H1 (cell line): ENCODE results near the gene ABCD4. TPM values are rescaled to one million over a fixed set of nuclear protein-coding genes. Genes with fewer than 3 reads are reported as not detected.

Source experiments
- CTCF ChIA-PET: fragments of 300-600 bp; sonication (Branson Sonifier 250); formaldehyde crosslinking; loops from one replicate; lab custom pipeline; 2021; ENCODE audit not compliant: partially characterized antibody; lab: Charles Lee
- POLR2A ChIA-PET: fragments of 300-600 bp; sonication (Branson Sonifier 250); formaldehyde crosslinking; loops from one replicate; lab custom pipeline; 2021; ENCODE audit warnings: inconsistent platforms; ENCODE audit not compliant: partially characterized antibody; lab: Charles Lee
- DNase-seq, 2 experiments: peaks; one replicate each; pipeline versions ENCODE4 v3.0.0 to v3.0.0-alpha.2; 2010 to 2022; ENCODE audit warnings: low spot score in 2 of 2, low read depth in 1 of 2, mixed read lengths in 1 of 2
- FAIRE-seq: peaks from 2 replicates; lab custom pipeline; 2011; peaks lifted over from hg19 to GRCh38; lab: Jason Lieb, UNC
- H2AFZ ChIP-seq: 2 replicates; pipeline ENCODE4 v1.8.1; 2012; ENCODE audit warnings: low read length, inconsistent platforms
- H2AK5ac ChIP-seq: 2 replicates; pipeline ENCODE4 v1.6.1; 2013; ENCODE audit warnings: low read depth, low read length
- H2BK120ac ChIP-seq: replicated peaks from 2 replicates; pipeline ENCODE3; 2013; ENCODE audit warnings: low read depth, low read length, inconsistent platforms
- H2BK12ac ChIP-seq: 2 replicates; pipeline ENCODE4 v1.6.1; 2013; ENCODE audit warnings: low read depth, low read length
- H2BK15ac ChIP-seq: 2 replicates; pipeline ENCODE4 v1.6.1; 2013; ENCODE audit warnings: low read length
- H2BK20ac ChIP-seq: 2 replicates; pipeline ENCODE4 v1.6.1; 2013; ENCODE audit warnings: low read length
- H2BK5ac ChIP-seq: 2 replicates; pipeline ENCODE4 v1.6.1; 2013; ENCODE audit warnings: low read depth, low read length
- H3K14ac ChIP-seq: 2 replicates; pipeline ENCODE4 v1.6.1; 2013; ENCODE audit warnings: inconsistent platforms; ENCODE audit not compliant: insufficient read length
- H3K18ac ChIP-seq: 2 replicates; pipeline ENCODE4 v1.6.1; 2013; ENCODE audit warnings: low read length; ENCODE audit errors: extremely low read depth
- H3K23ac ChIP-seq: 2 replicates; pipeline ENCODE4 v1.6.1; 2013; ENCODE audit warnings: inconsistent platforms; ENCODE audit not compliant: insufficient read length
- H3K23me2 ChIP-seq: 2 replicates; pipeline ENCODE4 v1.6.1; 2013; ENCODE audit warnings: low read depth, low read length
- H3K27ac ChIP-seq: 2 replicates; pipeline ENCODE4 v1.6.1; 2011; ENCODE audit warnings: low read depth, low read length, inconsistent platforms
- H3K27me3 ChIP-seq, 4 experiments: replicated peaks in 1 of 4; 1 replicate in 1 of 4; 2 replicates in 3 of 4; pipeline versions ENCODE4 v1.6.1 to v1.8.1; 2011 to 2013; ENCODE audit warnings: low read length in 3 of 4, mild to moderate bottlenecking in 3 of 4, inconsistent platforms in 2 of 4, mixed read lengths in 2 of 4, moderate library complexity in 1 of 4; ENCODE audit not compliant: control insufficient read depth in 3 of 4, insufficient read depth in 3 of 4; ENCODE audit errors: extremely low read depth in 1 of 4
- H3K36me3 ChIP-seq, 4 experiments: 2 replicates each; pipeline versions ENCODE4 v1.6.1 to v1.8.1; 2011 to 2013; ENCODE audit warnings: mild to moderate bottlenecking in 4 of 4, low read length in 3 of 4, moderate library complexity in 2 of 4, control low read depth in 1 of 4, inconsistent platforms in 1 of 4; ENCODE audit not compliant: insufficient read depth in 4 of 4, control insufficient read depth in 2 of 4
- H3K4ac ChIP-seq: replicated peaks from 2 replicates; pipeline ENCODE3; 2013; ENCODE audit warnings: low read length, low read depth, mixed read lengths, inconsistent platforms; ENCODE audit not compliant: insufficient read length
- H3K4me1 ChIP-seq, 4 experiments: replicated peaks in 1 of 4; 1 replicate in 1 of 4; 2 replicates in 3 of 4; pipeline versions ENCODE4 v1.6.1 to v1.8.1; 2011 to 2013; ENCODE audit warnings: low read length in 3 of 4, inconsistent platforms in 2 of 4, mixed read lengths in 1 of 4; ENCODE audit not compliant: insufficient read depth in 4 of 4, control insufficient read depth in 3 of 4
- H3K4me2 ChIP-seq, 2 experiments: 2 replicates each; pipeline versions ENCODE4 v1.6.1 to v1.8.1; 2011 to 2013; ENCODE audit warnings: low read depth in 2 of 2, low read length in 2 of 2, control low read depth in 1 of 2, inconsistent platforms in 1 of 2, mild to moderate bottlenecking in 1 of 2; ENCODE audit not compliant: insufficient read depth in 1 of 2
- H3K4me3 ChIP-seq, 4 experiments: fragments of 200-600, 300-600 bp in 1 of 4; sonication (generic), shearing (Covaris generic), sonication (Bioruptor Twin) in 1 of 4; 2 replicates each; pipeline versions ENCODE4 v1.5.1 to v1.8.1; 2011 to 2016; ENCODE audit warnings: low read length in 4 of 4, low read depth in 3 of 4, control low read depth in 2 of 4, inconsistent platforms in 2 of 4, mild to moderate bottlenecking in 2 of 4, mixed read lengths in 1 of 4, moderate library complexity in 1 of 4; ENCODE audit not compliant: insufficient read depth in 2 of 4; ENCODE audit errors: extremely low read depth in 1 of 4
- H3K56ac ChIP-seq: replicated peaks from 2 replicates; pipeline ENCODE3; 2013; ENCODE audit warnings: low read depth, mild to moderate bottlenecking, mixed read lengths, low read length, inconsistent platforms; ENCODE audit not compliant: insufficient read length
- H3K79me1 ChIP-seq: 2 replicates; pipeline ENCODE4 v1.6.1; 2013; ENCODE audit warnings: low read depth, low read length, control low read depth
- H3K79me2 ChIP-seq, 2 experiments: 2 replicates each; pipeline versions ENCODE4 v1.6.1 to v1.8.1; 2012 to 2013; ENCODE audit warnings: low read length in 2 of 2, mild to moderate bottlenecking in 2 of 2, inconsistent platforms in 1 of 2; ENCODE audit not compliant: insufficient read depth in 2 of 2, control insufficient read depth in 1 of 2
- H3K9ac ChIP-seq, 4 experiments: replicated peaks in 1 of 4; 1 replicate in 1 of 4; 2 replicates in 3 of 4; pipeline versions ENCODE4 v1.6.1 to v1.8.1; 2011 to 2013; ENCODE audit warnings: low read depth in 3 of 4, low read length in 3 of 4, control low read depth in 2 of 4, mild to moderate bottlenecking in 2 of 4, moderate library complexity in 2 of 4, inconsistent platforms in 1 of 4; ENCODE audit errors: extremely low read depth in 1 of 4
- H3K9me3 ChIP-seq, 2 experiments: 2 replicates each; pipeline versions ENCODE4 v1.6.1 to v1.8.1; 2012 to 2013; ENCODE audit warnings: mild to moderate bottlenecking in 2 of 2, moderate library complexity in 2 of 2, control low read depth in 1 of 2, inconsistent platforms in 1 of 2, low read depth in 1 of 2, low read length in 1 of 2, mixed read lengths in 1 of 2; ENCODE audit not compliant: insufficient read depth in 2 of 2
- H4K20me1 ChIP-seq, 2 experiments: replicated peaks in 1 of 2; 2 replicates each; pipeline versions ENCODE3 to v1.8.1; 2011 to 2013; ENCODE audit warnings: inconsistent platforms in 2 of 2, low read length in 2 of 2, mild to moderate bottlenecking in 1 of 2; ENCODE audit not compliant: insufficient read depth in 2 of 2, control insufficient read depth in 1 of 2
- H4K5ac ChIP-seq: 2 replicates; pipeline ENCODE4 v1.6.1; 2013; ENCODE audit warnings: low read length, low read depth, mixed read lengths, inconsistent platforms; ENCODE audit not compliant: insufficient read length
- H4K8ac ChIP-seq: 2 replicates; pipeline ENCODE4 v1.8.0; 2013; ENCODE audit warnings: mild to moderate bottlenecking, moderate library complexity, low read length, inconsistent platforms; ENCODE audit not compliant: insufficient read depth; ENCODE audit errors: extremely low read depth
- H4K91ac ChIP-seq: replicated peaks from 2 replicates; pipeline ENCODE3; 2013; ENCODE audit warnings: low read length, mixed read lengths, inconsistent platforms; ENCODE audit not compliant: insufficient read length
- PHF8 ChIP-seq: fragments of 200-600 bp; sonication (generic); conservative IDR thresholded peaks from 2 replicates; pipeline ENCODE4 v1.7.1; 2012; ENCODE audit warnings: low read depth, mild to moderate bottlenecking, inconsistent platforms, low read length, moderate library complexity
- YY1 ChIP-seq: IDR thresholded peaks from 2 replicates; pipeline ENCODE4 v1.6.1; 2011; ENCODE audit warnings: low read depth, mild to moderate bottlenecking, low read length
- WGBS, 2 experiments: shearing (Covaris generic) in 1 of 2; methylation state at CpG; one replicate each; pipeline versions ENCODE4 v1.1.6 to v1.1.7; 2013 to 2015; ENCODE audit warnings: low lambda C conversion rate in 2 of 2, mixed read lengths in 2 of 2, inconsistent platforms in 1 of 2, low coverage in 1 of 2, missing lambda C conversion rate in 1 of 2; ENCODE audit not compliant: insufficient replicate concordance in 2 of 2, insufficient coverage in 1 of 2, insufficient read length in 1 of 2; ENCODE audit errors: extremely low coverage in 1 of 2, missing lambda C conversion rate in 1 of 2; 5-methylcytosine and 5-hydroxymethylcytosine counted together
- polyA plus RNA-seq, 7 experiments: library from polyadenylated mRNA; depleted of rRNA in 3 of 7; stranded (reverse) in 5 of 7; unstranded in 2 of 7; fragments of >200 nt in 5 of 7; fragments of 200-250 nt in 2 of 7; gene quantifications; 1 replicate in 5 of 7; 2 replicates in 1 of 7; 4 replicates in 1 of 7; pipeline versions ENCODE4 v1.2.1 to v1.2.3, GENCODE V29; 2011 to 2013; ENCODE audit warnings: missing spikeins in 2 of 7, mixed read lengths in 2 of 7
- total RNA-seq: library from RNA; stranded (reverse); fragmentation: NEBNext Ultra II Directional; extraction: Animal tissue kit (Norgen Biotek cat#: 25700); gene quantifications from 2 replicates; pipeline ENCODE4 v1.2.1, GENCODE V29; 2021
- TF ChIP-seq, protein P1 (sequence below): IDR thresholded peaks from 2 replicates; pipeline ENCODE4 v1.6.1; 2012; ENCODE audit warnings: low read length, inconsistent platforms

The ABCD4 gene
- total and polyA plus RNA-seq, 2 of the 8 experiments (the other 6 are each of a cell fraction or from before 2014, with no cell fraction given) = 47.9 to 97.7 TPM

DNA sequence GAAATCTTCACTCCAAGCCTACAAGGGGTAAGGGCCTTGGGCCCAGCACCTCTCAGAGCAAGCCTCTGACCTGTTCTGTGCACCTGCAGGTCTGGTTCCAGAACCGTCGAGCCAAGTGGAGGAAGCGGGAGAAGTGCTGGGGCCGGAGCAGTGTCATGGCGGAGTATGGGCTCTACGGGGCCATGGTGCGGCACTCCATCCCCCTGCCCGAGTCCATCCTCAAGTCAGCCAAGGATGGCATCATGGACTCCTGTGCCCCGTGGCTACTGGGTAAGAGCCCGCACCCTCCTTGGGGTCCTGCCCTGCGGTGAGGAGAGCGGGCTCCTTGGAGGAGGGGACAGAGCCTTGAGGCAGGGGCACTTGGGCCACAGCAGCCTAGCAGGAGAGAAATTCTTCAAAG lies 43.2 kb downstream of the ABCD4 start:
- Histone ChIP-seq H3K4ac (no peak overlapping the region), H2BK120ac (no peak overlapping the region), H3K36me3 (no peaks in the 10 kb centered on the region), H3K27me3 (peaks cover 3 to 18% (median 17%) of the 10 kb centered on the region in 4 experiments), H3K18ac (no peak overlapping the region), H4K20me1 (no peaks in the 10 kb centered on the region), H2BK5ac (no peak overlapping the region), H3K9ac (no peak overlapping the region), H3K4me3 (no peak overlapping the region), H3K56ac (no peak overlapping the region), H4K5ac (no peak overlapping the region), H4K8ac (no peak overlapping the region), H3K27ac (no peak overlapping the region), H2BK12ac (no peak overlapping the region), H3K79me2 (no peaks in the 10 kb centered on the region), H3K4me2 (no peak overlapping the region; a peak in 1 of 4 replicates), H3K79me1 (no peaks in the 10 kb centered on the region), H3K9me3 (no peaks in the 10 kb centered on the region), H4K91ac (no peak overlapping the region), H3K4me1 (no peaks in the 10 kb centered on the region; a peak in 1 of 7 replicates), H2AK5ac (no peak overlapping the region), H3K23me2 (peaks cover 8% of the 10 kb centered on the region; the same call in 1 of the 2 replicates), H3K23ac (no peak overlapping the region), H3K14ac (no peak overlapping the region), H2BK15ac (no peak overlapping the region), H2BK20ac (no peak overlapping the region), H2AFZ (no peak overlapping the region)
- TF ChIP-seq, protein P1, sequence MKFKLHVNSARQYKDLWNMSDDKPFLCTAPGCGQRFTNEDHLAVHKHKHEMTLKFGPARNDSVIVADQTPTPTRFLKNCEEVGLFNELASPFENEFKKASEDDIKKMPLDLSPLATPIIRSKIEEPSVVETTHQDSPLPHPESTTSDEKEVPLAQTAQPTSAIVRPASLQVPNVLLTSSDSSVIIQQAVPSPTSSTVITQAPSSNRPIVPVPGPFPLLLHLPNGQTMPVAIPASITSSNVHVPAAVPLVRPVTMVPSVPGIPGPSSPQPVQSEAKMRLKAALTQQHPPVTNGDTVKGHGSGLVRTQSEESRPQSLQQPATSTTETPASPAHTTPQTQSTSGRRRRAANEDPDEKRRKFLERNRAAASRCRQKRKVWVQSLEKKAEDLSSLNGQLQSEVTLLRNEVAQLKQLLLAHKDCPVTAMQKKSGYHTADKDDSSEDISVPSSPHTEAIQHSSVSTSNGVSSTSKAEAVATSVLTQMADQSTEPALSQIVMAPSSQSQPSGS = no peak
- TF ChIP-seq YY1 (no peak), PHF8 (no peak)
- FAIRE-seq (no peak), DNase-seq (no peak)
- 87% methylated on average over 12 of the region's 12 CpGs; no CpG with 5 or more reads in 1 of the 2 experiments for WGBS, 2 experiments
- CTCF ChIA-PET = interaction anchor here (1.3 to 9.9 kb wide), 6 partner anchors 17 to 51 kb away, joined by 3 to 122 read pairs (median 30); partner anchors contain the start of gene VSX2
- POLR2A ChIA-PET = no interaction called here
